HEK293T (cell line): Measurements from ENCODE around the gene MEIOSIN.

Experiments used
- CTCF ChIA-PET: fragments of 350-600 bp; formaldehyde crosslinking; extraction: SDS; loops from one replicate; lab custom pipeline; 2021; ENCODE audit warnings: antibody characterized with exemption, inconsistent platforms; lab: Yijun Ruan, JAX
- POLR2A ChIA-PET: fragments of 350-600 bp; formaldehyde crosslinking; extraction: SDS; loops from one replicate; lab custom pipeline; 2020; ENCODE audit warnings: antibody characterized with exemption, inconsistent platforms; lab: Yijun Ruan, JAX
- DNase-seq: peaks from one replicate; pipeline ENCODE4 v3.0.0; 2012; ENCODE audit warnings: mixed read lengths; ENCODE audit errors: extremely low spot score
- ARNT ChIP-seq: fragments of 450-650 bp; IDR thresholded peaks from 2 replicates; pipeline ENCODE4 v1.6.1; 2017; ENCODE audit warnings: mild to moderate bottlenecking
- BHLHE40 ChIP-seq: fragments of 450-650 bp; IDR thresholded peaks from 2 replicates; pipeline ENCODE4 v1.6.1; 2016; ENCODE audit warnings: mild to moderate bottlenecking, moderate library complexity, borderline replicate concordance
- CTBP1 ChIP-seq: fragments of 450-650 bp; IDR thresholded peaks from 2 replicates; pipeline ENCODE4 v1.6.1; 2016; ENCODE audit warnings: borderline replicate concordance
- ELF4 ChIP-seq: fragments of 450-650 bp; IDR thresholded peaks from 2 replicates; pipeline ENCODE4 v1.6.1; 2017; ENCODE audit warnings: antibody characterized with exemption
- FOXA1 ChIP-seq: fragments of 450-650 bp; IDR thresholded peaks from 2 replicates; pipeline ENCODE4 v1.6.1; 2016; ENCODE audit warnings: mild to moderate bottlenecking
- FOXK2 ChIP-seq: fragments of 450-650 bp; IDR thresholded peaks from 2 replicates; pipeline ENCODE4 v1.6.1; 2016; ENCODE audit warnings: mild to moderate bottlenecking
- FOXM1 ChIP-seq: fragments of 450-650 bp; IDR thresholded peaks from 2 replicates; pipeline ENCODE4 v1.6.1; 2017; ENCODE audit warnings: mild to moderate bottlenecking, borderline replicate concordance
- HDGF ChIP-seq: fragments of 450-650 bp; IDR thresholded peaks from 2 replicates; pipeline ENCODE4 v1.6.1; 2017; ENCODE audit warnings: antibody characterized with exemption, borderline replicate concordance
- L3MBTL2 ChIP-seq: fragments of 450-650 bp; conservative IDR thresholded peaks from 2 replicates; pipeline ENCODE4 v1.6.1; 2016; ENCODE audit warnings: mild to moderate bottlenecking
- LEF1 ChIP-seq: fragments of 450-650 bp; IDR thresholded peaks from 2 replicates; pipeline ENCODE4 v1.6.1; 2017; ENCODE audit warnings: mild to moderate bottlenecking, borderline replicate concordance
- NFRKB ChIP-seq: fragments of 450-650 bp; IDR thresholded peaks from 2 replicates; pipeline ENCODE4 v1.6.1; 2016; ENCODE audit warnings: mild to moderate bottlenecking, moderate library complexity
- PKNOX1 ChIP-seq: fragments of 450-650 bp; IDR thresholded peaks from 2 replicates; pipeline ENCODE4 v1.6.1; 2016
- SP1 ChIP-seq: fragments of 450-650 bp; IDR thresholded peaks from 2 replicates; pipeline ENCODE4 v1.6.1; 2017
- SUZ12 ChIP-seq: fragments of 450-650 bp; IDR thresholded peaks from 2 replicates; pipeline ENCODE4 v1.6.1; 2016; ENCODE audit warnings: mild to moderate bottlenecking
- TARDBP ChIP-seq: fragments of 450-650 bp; IDR thresholded peaks from 2 replicates; pipeline ENCODE4 v1.6.1; 2016
- ZNF384 ChIP-seq: fragments of 450-650 bp; IDR thresholded peaks from 2 replicates; pipeline ENCODE4 v1.6.1; 2016

Gene MEIOSIN

DNA sequence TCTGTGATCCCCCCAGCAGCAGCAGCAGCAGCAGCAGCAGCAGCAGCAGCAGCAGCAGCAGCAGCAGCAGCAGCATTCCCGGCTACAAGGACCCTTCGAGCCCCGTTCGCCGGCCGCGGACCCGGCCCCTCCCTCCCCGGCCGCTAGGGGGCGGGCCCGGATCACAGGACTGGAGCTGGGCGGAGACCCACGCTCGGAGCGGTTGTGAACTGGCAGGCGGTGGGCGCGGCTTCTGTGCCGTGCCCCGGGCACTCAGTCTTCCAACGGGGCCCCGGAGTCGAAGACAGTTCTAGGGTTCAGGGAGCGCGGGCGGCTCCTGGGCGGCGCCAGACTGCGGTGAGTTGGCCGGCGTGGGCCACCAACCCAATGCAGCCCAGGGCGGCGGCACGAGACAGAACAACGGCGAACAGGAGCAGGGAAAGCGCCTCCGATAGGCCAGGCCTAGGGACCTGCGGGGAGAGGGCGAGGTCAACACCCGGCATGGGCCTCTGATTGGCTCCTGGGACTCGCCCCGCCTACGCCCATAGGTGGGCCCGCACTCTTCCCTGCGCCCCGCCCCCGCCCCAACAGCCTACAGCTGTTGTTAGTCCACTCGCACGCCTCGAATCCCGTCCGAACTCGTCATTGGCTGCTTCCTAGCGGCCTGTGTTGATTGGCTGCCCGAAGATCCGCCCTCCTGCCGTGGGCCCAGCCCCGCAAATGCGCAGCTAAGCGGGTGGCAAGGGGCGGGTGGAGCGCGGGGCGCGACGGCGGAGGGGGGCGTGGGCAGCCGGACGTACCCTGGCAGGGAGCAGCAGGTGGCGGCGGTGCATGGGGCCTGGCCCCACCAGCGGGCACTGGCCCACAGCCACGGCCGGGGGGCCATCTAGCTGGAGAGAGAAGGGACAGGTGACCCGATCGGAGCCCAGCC lies 37.2 kb downstream of the MEIOSIN start:
- POLR2A ChIA-PET, result interaction anchor here (0.6 to 4.4 kb wide), 12 partner anchors 8 to 877 kb away, joined by 3 to 52 read pairs (median 9); partner anchors contain the start of genes FBXO46, FOXA3, QPCTL and SNRPD2
- peak; percentile 91 for TF ChIP-seq HDGF
- no peak for TF ChIP-seq FOXM1
- TF ChIP-seq L3MBTL2, result peak; percentile 62
- TF ChIP-seq PKNOX1, result peak; percentile 90
- CTCF ChIA-PET, result interaction anchor here (0.5 to 2.4 kb wide), 11 partner anchors 9 to 102 kb away, joined by 3 to 21 read pairs (median 3); partner anchors contain the start of genes FOXA3 and QPCTL
- DNase-seq, result peak; percentile 91

DNA sequence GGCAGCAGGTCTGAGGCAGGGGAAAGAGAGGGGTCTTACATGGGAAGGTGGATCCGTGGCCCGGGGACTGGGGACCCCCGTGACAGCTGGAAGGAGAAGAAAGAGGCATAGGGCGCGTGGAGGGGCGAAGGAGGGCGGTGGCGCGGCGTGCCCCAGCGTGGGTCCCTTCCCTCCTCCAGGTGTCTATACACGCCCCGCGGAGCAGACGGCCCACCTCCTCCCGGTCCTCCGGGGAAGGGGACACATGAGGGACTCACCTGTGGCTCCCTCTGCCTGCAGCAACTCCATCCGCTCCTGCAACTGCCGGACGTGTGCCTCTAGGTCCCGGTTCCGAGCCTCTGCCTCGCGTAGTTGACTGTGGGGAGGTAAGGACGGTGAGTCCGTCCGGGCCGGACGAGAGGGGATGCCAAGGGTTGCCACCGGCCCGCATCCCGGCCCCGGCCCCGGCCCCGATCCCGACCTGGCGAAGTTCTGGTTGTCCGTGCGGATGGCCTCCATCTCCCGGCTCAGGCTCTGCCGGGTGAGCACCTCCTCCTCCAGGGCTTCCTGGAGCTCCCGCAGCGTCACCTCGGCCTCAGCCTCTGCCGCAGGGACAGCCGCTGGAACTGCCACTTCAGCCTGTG lies 38.2 kb downstream of the MEIOSIN start:
- CTCF ChIA-PET, result interaction anchor here (2.4 kb wide), 1 partner anchor 28 kb away, joined by 21 read pairs; no protein-coding TSS in a partner anchor
- POLR2A ChIA-PET, result interaction anchor here (0.7 to 2.2 kb wide), 2 partner anchors 10 to 79 kb away, joined by 3 to 9 read pairs; partner anchors contain the start of genes DMPK and QPCTL
- no peak for DNase-seq
- TF ChIP-seq FOXM1, result no peak
- TF ChIP-seq ZNF384, result no peak
- no peak for TF ChIP-seq FOXK2
- no peak for TF ChIP-seq HDGF
- no peak for TF ChIP-seq SUZ12
- TF ChIP-seq NFRKB, result no peak
- no peak for TF ChIP-seq FOXA1
- TF ChIP-seq TARDBP, result no peak
- TF ChIP-seq BHLHE40, result no peak
- TF ChIP-seq ARNT, result no peak
- TF ChIP-seq PKNOX1, result no peak
- no peak for TF ChIP-seq LEF1
- no peak for TF ChIP-seq CTBP1
- TF ChIP-seq SP1, result no peak

GRCh38 chr19:45772130-45772840 lies 39.0 kb downstream of the MEIOSIN start:
- TF ChIP-seq BHLHE40 (no peak), NFRKB (no peak), ZNF384 (no peak)
- ChIA-PET POLR2A (interaction anchor here (0.5 to 2.2 kb wide), 5 partner anchors 10 to 304 kb away, joined by 3 to 9 read pairs (median 3); partner anchors contain the start of genes DMPK, FBXO46 and QPCTL), CTCF (interaction anchor here (1.1 to 1.5 kb wide), 3 partner anchors 27 to 80 kb away, joined by 4 to 5 read pairs (median 4); partner anchors contain the start of gene QPCTL)
- no peak for DNase-seq

- TF ChIP-seq FOXA1, result no peak
- TF ChIP-seq ELF4, result no peak
- TF ChIP-seq ARNT, result no peak
- no peak for TF ChIP-seq LEF1
- no peak for TF ChIP-seq HDGF
- no peak for TF ChIP-seq ZNF384
- no peak for TF ChIP-seq FOXM1
- no peak for TF ChIP-seq TARDBP
- TF ChIP-seq NFRKB, result no peak
- TF ChIP-seq L3MBTL2, result no peak
- TF ChIP-seq SUZ12, result no peak
- TF ChIP-seq BHLHE40, result no peak
- no peak for TF ChIP-seq FOXK2
- TF ChIP-seq SP1, result no peak
- TF ChIP-seq CTBP1, result no peak
- no peak for TF ChIP-seq PKNOX1
- no peak for DNase-seq
- ChIA-PET CTCF (interaction anchor here (1.1 to 1.5 kb wide), 3 partner anchors 26 to 80 kb away, joined by 4 to 5 read pairs (median 4); partner anchors contain the start of gene QPCTL), POLR2A (interaction anchor here (0.5 to 2.2 kb wide), 5 partner anchors 9 to 304 kb away, joined by 3 to 9 read pairs (median 3); partner anchors contain the start of genes DMPK, FBXO46 and SYMPK)
Measured at GRCh38 chr19:45772912-45773311, 39.7 kb downstream of the MEIOSIN start.

DNA sequence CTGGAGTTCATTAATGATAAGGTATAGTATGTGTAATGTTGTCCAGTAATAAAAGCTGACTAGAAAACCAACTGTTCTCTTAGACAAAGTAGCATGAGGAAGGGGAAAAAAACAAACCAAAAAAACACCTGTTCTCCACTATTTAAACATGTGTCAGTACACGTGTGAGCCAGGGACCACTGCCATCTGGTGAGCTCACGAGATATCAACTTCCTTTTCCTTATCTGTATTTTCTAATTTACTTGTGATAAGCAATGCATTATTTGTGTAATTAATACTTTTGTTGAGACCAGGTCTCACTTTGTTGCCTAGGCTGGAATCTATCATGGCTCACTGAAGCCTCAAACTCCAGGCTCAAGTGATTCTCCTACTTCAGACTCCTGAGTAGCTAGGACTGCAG lies 40.1 kb downstream of the MEIOSIN start:
- ChIA-PET CTCF (interaction anchor here (1.1 to 1.5 kb wide), 3 partner anchors 26 to 81 kb away, joined by 4 to 5 read pairs (median 4); partner anchors contain the start of gene QPCTL), POLR2A (interaction anchor here (1.1 to 2.2 kb wide), 4 partner anchors 9 to 90 kb away, joined by 3 to 9 read pairs (median 4); partner anchors contain the start of genes DMPK, FBXO46 and SYMPK)
- no peak for TF ChIP-seq L3MBTL2
- no peak for TF ChIP-seq ELF4
- no peak for TF ChIP-seq SP1
- TF ChIP-seq SUZ12, result no peak
- TF ChIP-seq PKNOX1, result no peak
- no peak for TF ChIP-seq CTBP1
- no peak for TF ChIP-seq FOXK2
- no peak for TF ChIP-seq FOXA1
- TF ChIP-seq LEF1, result no peak
- TF ChIP-seq TARDBP, result no peak
- no peak for TF ChIP-seq BHLHE40
- no peak for TF ChIP-seq ZNF384
- TF ChIP-seq FOXM1, result no peak
- TF ChIP-seq HDGF, result no peak
- no peak for TF ChIP-seq ARNT
- no peak for TF ChIP-seq NFRKB
- DNase-seq, result no peak
